SU-DHL-6 (cell line): ENCODE measurements around the gene LYL1.

Experiments used
- CTCF ChIP-seq: fragments of 200-600 bp; sonication (generic); IDR thresholded peaks from one replicate; pipeline ENCODE4 v1.5.1; 2017; ENCODE audit warnings: antibody characterized with exemption, mild to moderate bottlenecking, low read length, moderate library complexity; ENCODE audit not compliant: insufficient read depth, poor library complexity, severe bottlenecking
- EZH2phosphoT487 ChIP-seq: fragments of 200-600 bp; sonication (generic), shearing (Covaris generic); conservative IDR thresholded peaks from 2 replicates; pipeline ENCODE4 v1.6.1; 2018; ENCODE audit warnings: mild to moderate bottlenecking, antibody characterized with exemption, low read length, moderate library complexity, mixed read lengths

DNA sequence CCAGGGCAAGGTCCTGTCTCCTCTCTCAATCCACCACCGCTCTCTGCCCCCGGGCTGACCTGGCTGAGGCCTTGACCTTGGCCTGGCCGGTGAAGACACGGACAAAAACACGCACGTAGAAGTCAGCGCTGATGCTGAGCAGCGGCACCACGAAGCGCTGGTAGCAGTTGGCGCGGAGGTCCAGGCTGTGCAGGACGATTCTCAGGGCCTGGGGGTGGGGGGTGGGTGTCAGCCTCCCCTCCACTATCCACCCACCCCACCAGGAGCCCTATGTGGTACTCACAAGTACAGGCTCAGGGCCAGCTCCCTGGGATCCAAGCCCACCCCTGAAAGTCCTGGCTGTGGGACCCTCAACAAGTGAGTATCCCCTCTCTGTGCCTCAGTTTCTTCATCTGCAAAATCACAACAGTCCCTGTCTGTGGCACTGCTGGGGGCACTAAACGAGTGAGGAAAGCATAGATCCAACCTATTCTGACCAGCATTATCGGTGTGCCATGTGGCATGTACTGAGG is 7.5 kb upstream of the LYL1 start:
- TF ChIP-seq CTCF (no peak), EZH2phosphoT487 (no peak)
